ENCODE data around the gene CCDC50.

Gene CCDC50

GRCh38 chr3:191347228-191347627, 18.0 kb downstream of the CCDC50 start:
- DNase-seq (ENCODE audit: low read depth in 2 of 2): no peak

- no peak for DNase-seq (ENCODE audit: low read depth in 2 of 2)
Observed at GRCh38 chr3:191348098-191348497, 18.9 kb downstream of the CCDC50 start.

- no peak for DNase-seq (ENCODE audit: low read depth in 2 of 2)
Observed at GRCh38 chr3:191350396-191351090, 21.3 kb downstream of the CCDC50 start.

GRCh38 chr3:191352014-191352413, 22.8 kb downstream of the CCDC50 start:
- no peak for DNase-seq (ENCODE audit: low read depth in 2 of 2)

- no peak for DNase-seq (ENCODE audit: low read depth in 2 of 2)
Observed at GRCh38 chr3:191353022-191353777, 24.0 kb downstream of the CCDC50 start.

GRCh38 chr3:191355406-191355805, 26.2 kb downstream of the CCDC50 start:
- no peak for DNase-seq (ENCODE audit: low read depth in 2 of 2)

- no peak for DNase-seq (ENCODE audit: low read depth in 2 of 2)
Observed at GRCh38 chr3:191356631-191357439, 27.6 kb downstream of the CCDC50 start.

GRCh38 chr3:191357909-191358308, 28.7 kb downstream of the CCDC50 start:
- no peak for DNase-seq (ENCODE audit: low read depth in 2 of 2)

GRCh38 chr3:191358929-191359328, 29.7 kb downstream of the CCDC50 start:
- DNase-seq (ENCODE audit: low read depth in 2 of 2): no peak

GRCh38 chr3:191360620-191361019, 31.4 kb downstream of the CCDC50 start:
- no peak for DNase-seq (ENCODE audit: low read depth in 2 of 2)

GRCh38 chr3:191361456-191361855, 32.3 kb downstream of the CCDC50 start:
- no peak for DNase-seq (ENCODE audit: low read depth in 2 of 2)

GRCh38 chr3:191362037-191362436, 32.8 kb downstream of the CCDC50 start:
- no peak for DNase-seq (ENCODE audit: low read depth in 2 of 2)

- no peak for DNase-seq (ENCODE audit: low read depth in 2 of 2)
Observed at GRCh38 chr3:191362524-191363090, 33.4 kb downstream of the CCDC50 start.

GRCh38 chr3:191363221-191363620, 34.0 kb downstream of the CCDC50 start:
- no peak for DNase-seq (ENCODE audit: low read depth in 2 of 2)

- DNase-seq (ENCODE audit: low read depth in 2 of 2): no peak
Observed at GRCh38 chr3:191366675-191367074, 37.5 kb downstream of the CCDC50 start.

- DNase-seq (ENCODE audit: low read depth in 2 of 2): no peak
Observed at GRCh38 chr3:191368755-191369615, 39.8 kb downstream of the CCDC50 start.

GRCh38 chr3:191369616-191370010, 40.4 kb downstream of the CCDC50 start:
- DNase-seq (ENCODE audit: low read depth in 2 of 2): no peak

- no peak for DNase-seq (ENCODE audit: low read depth in 2 of 2)
Observed at GRCh38 chr3:191372122-191372521, 42.9 kb downstream of the CCDC50 start.

GRCh38 chr3:191373327-191373726, 44.1 kb downstream of the CCDC50 start:
- no peak for DNase-seq (ENCODE audit: low read depth in 2 of 2)

- DNase-seq (ENCODE audit: low read depth in 2 of 2): no peak
Observed at GRCh38 chr3:191376516-191377141, 47.4 kb downstream of the CCDC50 start.

Data from stimulated activated CD4-positive, alpha-beta T cell treated with anti-CD3 and anti-CD28 coated beads, Interleukin-1b, Interleukin-23, amount 100 ng/mL, for 4 hours (primary cell).